ENCODE data around the gene TMEM81.

GRCh38 chr1:205061227-205061626, 23.0 kb downstream of the TMEM81 start:
- no peak for TF ChIP-seq CTCF (conservative IDR thresholded peaks at IDR 0.05 in 1 of 2, IDR thresholded peaks at IDR 0.05 in 1 of 2; ENCODE audit: extremely low read depth in 1 of 2, insufficient read depth in 1 of 2, low read depth in 1 of 2, low read length in 2 of 2)
- TF ChIP-seq EZH2 (IDR thresholded peaks at IDR 0.05; ENCODE audit: borderline replicate concordance, low read length) = no peak
